H1 (cell line): ENCODE measurements around the gene MAPK1. TPM values are rescaled to one million over a fixed set of nuclear protein-coding genes. Genes with fewer than 3 reads are reported as not detected.

Experiments used
- CTCF ChIA-PET: fragments of 300-600 bp; sonication (Branson Sonifier 250); formaldehyde crosslinking; loops from one replicate; lab custom pipeline; 2021; ENCODE audit not compliant: partially characterized antibody; lab: Charles Lee
- POLR2A ChIA-PET: fragments of 300-600 bp; sonication (Branson Sonifier 250); formaldehyde crosslinking; loops from one replicate; lab custom pipeline; 2021; ENCODE audit warnings: inconsistent platforms; ENCODE audit not compliant: partially characterized antibody; lab: Charles Lee
- DNase-seq, 2 experiments: peaks; one replicate each; pipeline versions ENCODE4 v3.0.0 to v3.0.0-alpha.2; 2010 to 2022; ENCODE audit warnings: low spot score in 2 of 2, low read depth in 1 of 2, mixed read lengths in 1 of 2
- FAIRE-seq: peaks from 2 replicates; lab custom pipeline; 2011; peaks lifted over from hg19 to GRCh38; lab: Jason Lieb, UNC
- H2AFZ ChIP-seq: 2 replicates; pipeline ENCODE4 v1.8.1; 2012; ENCODE audit warnings: low read length, inconsistent platforms
- H2AK5ac ChIP-seq: 2 replicates; pipeline ENCODE4 v1.6.1; 2013; ENCODE audit warnings: low read depth, low read length
- H2BK120ac ChIP-seq: replicated peaks from 2 replicates; pipeline ENCODE3; 2013; ENCODE audit warnings: low read depth, low read length, inconsistent platforms
- H2BK12ac ChIP-seq: 2 replicates; pipeline ENCODE4 v1.6.1; 2013; ENCODE audit warnings: low read depth, low read length
- H2BK15ac ChIP-seq: 2 replicates; pipeline ENCODE4 v1.6.1; 2013; ENCODE audit warnings: low read length
- H2BK20ac ChIP-seq: 2 replicates; pipeline ENCODE4 v1.6.1; 2013; ENCODE audit warnings: low read length
- H2BK5ac ChIP-seq: 2 replicates; pipeline ENCODE4 v1.6.1; 2013; ENCODE audit warnings: low read depth, low read length
- H3K14ac ChIP-seq: 2 replicates; pipeline ENCODE4 v1.6.1; 2013; ENCODE audit warnings: inconsistent platforms; ENCODE audit not compliant: insufficient read length
- H3K18ac ChIP-seq: 2 replicates; pipeline ENCODE4 v1.6.1; 2013; ENCODE audit warnings: low read length; ENCODE audit errors: extremely low read depth
- H3K23ac ChIP-seq: 2 replicates; pipeline ENCODE4 v1.6.1; 2013; ENCODE audit warnings: inconsistent platforms; ENCODE audit not compliant: insufficient read length
- H3K23me2 ChIP-seq: 2 replicates; pipeline ENCODE4 v1.6.1; 2013; ENCODE audit warnings: low read depth, low read length
- H3K27ac ChIP-seq: 2 replicates; pipeline ENCODE4 v1.6.1; 2011; ENCODE audit warnings: low read depth, low read length, inconsistent platforms
- H3K27me3 ChIP-seq, 4 experiments: replicated peaks in 1 of 4; 1 replicate in 1 of 4; 2 replicates in 3 of 4; pipeline versions ENCODE4 v1.6.1 to v1.8.1; 2011 to 2013; ENCODE audit warnings: low read length in 3 of 4, mild to moderate bottlenecking in 3 of 4, inconsistent platforms in 2 of 4, mixed read lengths in 2 of 4, moderate library complexity in 1 of 4; ENCODE audit not compliant: control insufficient read depth in 3 of 4, insufficient read depth in 3 of 4; ENCODE audit errors: extremely low read depth in 1 of 4
- H3K36me3 ChIP-seq, 4 experiments: 2 replicates each; pipeline versions ENCODE4 v1.6.1 to v1.8.1; 2011 to 2013; ENCODE audit warnings: mild to moderate bottlenecking in 4 of 4, low read length in 3 of 4, moderate library complexity in 2 of 4, control low read depth in 1 of 4, inconsistent platforms in 1 of 4; ENCODE audit not compliant: insufficient read depth in 4 of 4, control insufficient read depth in 2 of 4
- H3K4ac ChIP-seq: replicated peaks from 2 replicates; pipeline ENCODE3; 2013; ENCODE audit warnings: low read length, low read depth, mixed read lengths, inconsistent platforms; ENCODE audit not compliant: insufficient read length
- H3K4me1 ChIP-seq, 4 experiments: replicated peaks in 1 of 4; 1 replicate in 1 of 4; 2 replicates in 3 of 4; pipeline versions ENCODE4 v1.6.1 to v1.8.1; 2011 to 2013; ENCODE audit warnings: low read length in 3 of 4, inconsistent platforms in 2 of 4, mixed read lengths in 1 of 4; ENCODE audit not compliant: insufficient read depth in 4 of 4, control insufficient read depth in 3 of 4
- H3K4me2 ChIP-seq, 2 experiments: 2 replicates each; pipeline versions ENCODE4 v1.6.1 to v1.8.1; 2011 to 2013; ENCODE audit warnings: low read depth in 2 of 2, low read length in 2 of 2, control low read depth in 1 of 2, inconsistent platforms in 1 of 2, mild to moderate bottlenecking in 1 of 2; ENCODE audit not compliant: insufficient read depth in 1 of 2
- H3K4me3 ChIP-seq, 4 experiments: fragments of 200-600, 300-600 bp in 1 of 4; sonication (generic), shearing (Covaris generic), sonication (Bioruptor Twin) in 1 of 4; 2 replicates each; pipeline versions ENCODE4 v1.5.1 to v1.8.1; 2011 to 2016; ENCODE audit warnings: low read length in 4 of 4, low read depth in 3 of 4, control low read depth in 2 of 4, inconsistent platforms in 2 of 4, mild to moderate bottlenecking in 2 of 4, mixed read lengths in 1 of 4, moderate library complexity in 1 of 4; ENCODE audit not compliant: insufficient read depth in 2 of 4; ENCODE audit errors: extremely low read depth in 1 of 4
- H3K56ac ChIP-seq: replicated peaks from 2 replicates; pipeline ENCODE3; 2013; ENCODE audit warnings: low read depth, mild to moderate bottlenecking, mixed read lengths, low read length, inconsistent platforms; ENCODE audit not compliant: insufficient read length
- H3K79me1 ChIP-seq: 2 replicates; pipeline ENCODE4 v1.6.1; 2013; ENCODE audit warnings: low read depth, low read length, control low read depth
- H3K79me2 ChIP-seq, 2 experiments: 2 replicates each; pipeline versions ENCODE4 v1.6.1 to v1.8.1; 2012 to 2013; ENCODE audit warnings: low read length in 2 of 2, mild to moderate bottlenecking in 2 of 2, inconsistent platforms in 1 of 2; ENCODE audit not compliant: insufficient read depth in 2 of 2, control insufficient read depth in 1 of 2
- H3K9ac ChIP-seq, 4 experiments: replicated peaks in 1 of 4; 1 replicate in 1 of 4; 2 replicates in 3 of 4; pipeline versions ENCODE4 v1.6.1 to v1.8.1; 2011 to 2013; ENCODE audit warnings: low read depth in 3 of 4, low read length in 3 of 4, control low read depth in 2 of 4, mild to moderate bottlenecking in 2 of 4, moderate library complexity in 2 of 4, inconsistent platforms in 1 of 4; ENCODE audit errors: extremely low read depth in 1 of 4
- H3K9me3 ChIP-seq, 2 experiments: 2 replicates each; pipeline versions ENCODE4 v1.6.1 to v1.8.1; 2012 to 2013; ENCODE audit warnings: mild to moderate bottlenecking in 2 of 2, moderate library complexity in 2 of 2, control low read depth in 1 of 2, inconsistent platforms in 1 of 2, low read depth in 1 of 2, low read length in 1 of 2, mixed read lengths in 1 of 2; ENCODE audit not compliant: insufficient read depth in 2 of 2
- H4K20me1 ChIP-seq, 2 experiments: replicated peaks in 1 of 2; 2 replicates each; pipeline versions ENCODE3 to v1.8.1; 2011 to 2013; ENCODE audit warnings: inconsistent platforms in 2 of 2, low read length in 2 of 2, mild to moderate bottlenecking in 1 of 2; ENCODE audit not compliant: insufficient read depth in 2 of 2, control insufficient read depth in 1 of 2
- H4K5ac ChIP-seq: 2 replicates; pipeline ENCODE4 v1.6.1; 2013; ENCODE audit warnings: low read length, low read depth, mixed read lengths, inconsistent platforms; ENCODE audit not compliant: insufficient read length
- H4K8ac ChIP-seq: 2 replicates; pipeline ENCODE4 v1.8.0; 2013; ENCODE audit warnings: mild to moderate bottlenecking, moderate library complexity, low read length, inconsistent platforms; ENCODE audit not compliant: insufficient read depth; ENCODE audit errors: extremely low read depth
- H4K91ac ChIP-seq: replicated peaks from 2 replicates; pipeline ENCODE3; 2013; ENCODE audit warnings: low read length, mixed read lengths, inconsistent platforms; ENCODE audit not compliant: insufficient read length
- CHD2 ChIP-seq: IDR thresholded peaks from 2 replicates; pipeline ENCODE4 v1.6.1; 2012; ENCODE audit warnings: low read length, improper control_type of control experiment
- EZH2 ChIP-seq: fragments of 200-600 bp; sonication (generic); IDR thresholded peaks from 2 replicates; pipeline ENCODE4 v1.7.1; 2012; ENCODE audit warnings: low read depth, mild to moderate bottlenecking, moderate library complexity, low read length, inconsistent platforms; ENCODE audit not compliant: severe bottlenecking
- POLR2AphosphoS5 ChIP-seq: IDR thresholded peaks from 2 replicates; pipeline ENCODE4 v1.6.1; 2011; ENCODE audit warnings: low read depth, low read length
- POU5F1 ChIP-seq: IDR thresholded peaks from 2 replicates; pipeline ENCODE4 v1.6.1; 2011; ENCODE audit warnings: low read depth, mild to moderate bottlenecking, low read length, moderate library complexity
- RBBP5 ChIP-seq: IDR thresholded peaks from 2 replicates; pipeline ENCODE4 v1.7.1; 2012; ENCODE audit warnings: low read depth, mild to moderate bottlenecking, inconsistent platforms, low read length, moderate library complexity, borderline replicate concordance
- SAP30 ChIP-seq: fragments of 300-600 bp; sonication (generic); IDR thresholded peaks from 2 replicates; pipeline ENCODE4 v1.7.1; 2012; ENCODE audit warnings: low read length, moderate library complexity, mild to moderate bottlenecking, inconsistent platforms; ENCODE audit not compliant: insufficient read depth, insufficient replicate concordance
- SIN3A ChIP-seq, 2 experiments: IDR thresholded peaks in 1 of 2; conservative IDR thresholded peaks in 1 of 2; 2 replicates each; pipeline ENCODE4 v1.6.1; 2011 to 2012; ENCODE audit warnings: low read length in 2 of 2, improper control_type of control experiment in 1 of 2, low read depth in 1 of 2, mild to moderate bottlenecking in 1 of 2
- SIRT6 ChIP-seq: IDR thresholded peaks from one replicate; pipeline ENCODE4 v1.7.1; 2012; ENCODE audit warnings: low read length, inconsistent platforms
- TAF1 ChIP-seq: IDR thresholded peaks from 2 replicates; pipeline ENCODE4 v1.6.1; 2011; ENCODE audit warnings: mild to moderate bottlenecking, low read depth, low read length
- TAF7 ChIP-seq: optimal IDR thresholded peaks from 2 replicates; pipeline ENCODE3; 2011; ENCODE audit warnings: low read depth, mild to moderate bottlenecking, inconsistent platforms, low read length, moderate library complexity, borderline replicate concordance
- WGBS, 2 experiments: shearing (Covaris generic) in 1 of 2; methylation state at CpG; one replicate each; pipeline versions ENCODE4 v1.1.6 to v1.1.7; 2013 to 2015; ENCODE audit warnings: low lambda C conversion rate in 2 of 2, mixed read lengths in 2 of 2, inconsistent platforms in 1 of 2, low coverage in 1 of 2, missing lambda C conversion rate in 1 of 2; ENCODE audit not compliant: insufficient replicate concordance in 2 of 2, insufficient coverage in 1 of 2, insufficient read length in 1 of 2; ENCODE audit errors: extremely low coverage in 1 of 2, missing lambda C conversion rate in 1 of 2; 5-methylcytosine and 5-hydroxymethylcytosine counted together
- polyA plus RNA-seq, 7 experiments: library from polyadenylated mRNA; depleted of rRNA in 3 of 7; stranded (reverse) in 5 of 7; unstranded in 2 of 7; fragments of >200 nt in 5 of 7; fragments of 200-250 nt in 2 of 7; gene quantifications; 1 replicate in 5 of 7; 2 replicates in 1 of 7; 4 replicates in 1 of 7; pipeline versions ENCODE4 v1.2.1 to v1.2.3, GENCODE V29; 2011 to 2013; ENCODE audit warnings: missing spikeins in 2 of 7, mixed read lengths in 2 of 7
- total RNA-seq: library from RNA; stranded (reverse); fragmentation: NEBNext Ultra II Directional; extraction: Animal tissue kit (Norgen Biotek cat#: 25700); gene quantifications from 2 replicates; pipeline ENCODE4 v1.2.1, GENCODE V29; 2021
- TF ChIP-seq, protein P1 (sequence below): IDR thresholded peaks from 2 replicates; pipeline ENCODE4 v1.6.1; 2012; ENCODE audit warnings: inconsistent platforms
- TF ChIP-seq, protein P2 (sequence below): IDR thresholded peaks from 2 replicates; pipeline ENCODE4 v1.6.1; 2012; ENCODE audit warnings: low read length, inconsistent platforms

The MAPK1 gene
- total and polyA plus RNA-seq, 2 of the 8 experiments (the other 6 are each of a cell fraction or from before 2014, with no cell fraction given): 28.1 to 101 TPM

DNA sequence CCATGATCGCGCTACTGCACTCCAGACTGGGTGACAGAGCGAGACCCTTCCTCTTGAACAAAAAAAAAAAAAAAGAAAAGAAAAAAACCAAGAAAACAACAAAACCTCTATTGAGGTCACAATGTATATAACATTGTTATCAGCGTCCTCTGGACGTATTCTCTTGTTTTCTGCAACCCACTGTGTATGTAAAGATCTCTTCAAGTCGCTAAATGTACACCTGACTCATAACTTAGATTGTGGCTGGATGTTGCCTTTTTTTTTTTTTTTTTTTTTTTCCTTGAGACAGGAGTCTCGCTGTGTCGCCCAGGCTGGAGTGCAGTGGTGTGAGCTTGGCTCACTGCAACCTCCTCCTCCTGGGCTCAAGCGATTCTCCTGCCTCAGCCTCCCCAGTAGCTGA lies 130.5 kb downstream of the MAPK1 start:
- ChIA-PET CTCF (no interaction called here), POLR2A (no interaction called here)
- no peak for TF ChIP-seq RBBP5
- no peak for TF ChIP-seq POLR2AphosphoS5
- no peak for TF ChIP-seq TAF1
- no peak for TF ChIP-seq CHD2
- TF ChIP-seq, protein P1, sequence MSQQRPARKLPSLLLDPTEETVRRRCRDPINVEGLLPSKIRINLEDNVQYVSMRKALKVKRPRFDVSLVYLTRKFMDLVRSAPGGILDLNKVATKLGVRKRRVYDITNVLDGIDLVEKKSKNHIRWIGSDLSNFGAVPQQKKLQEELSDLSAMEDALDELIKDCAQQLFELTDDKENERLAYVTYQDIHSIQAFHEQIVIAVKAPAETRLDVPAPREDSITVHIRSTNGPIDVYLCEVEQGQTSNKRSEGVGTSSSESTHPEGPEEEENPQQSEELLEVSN: no peak
- TF ChIP-seq, protein P2, sequence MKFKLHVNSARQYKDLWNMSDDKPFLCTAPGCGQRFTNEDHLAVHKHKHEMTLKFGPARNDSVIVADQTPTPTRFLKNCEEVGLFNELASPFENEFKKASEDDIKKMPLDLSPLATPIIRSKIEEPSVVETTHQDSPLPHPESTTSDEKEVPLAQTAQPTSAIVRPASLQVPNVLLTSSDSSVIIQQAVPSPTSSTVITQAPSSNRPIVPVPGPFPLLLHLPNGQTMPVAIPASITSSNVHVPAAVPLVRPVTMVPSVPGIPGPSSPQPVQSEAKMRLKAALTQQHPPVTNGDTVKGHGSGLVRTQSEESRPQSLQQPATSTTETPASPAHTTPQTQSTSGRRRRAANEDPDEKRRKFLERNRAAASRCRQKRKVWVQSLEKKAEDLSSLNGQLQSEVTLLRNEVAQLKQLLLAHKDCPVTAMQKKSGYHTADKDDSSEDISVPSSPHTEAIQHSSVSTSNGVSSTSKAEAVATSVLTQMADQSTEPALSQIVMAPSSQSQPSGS: no peak
- TF ChIP-seq POU5F1: no peak
- no peak for TF ChIP-seq TAF7
- no peak for TF ChIP-seq SIN3A (conservative IDR thresholded peaks at IDR 0.05 in 1 of 2, IDR thresholded peaks at IDR 0.05 in 1 of 2; ENCODE audit: low read depth in 1 of 2, low read length in 2 of 2)
- TF ChIP-seq EZH2: no peak
- no peak for TF ChIP-seq SIRT6
- no peak for TF ChIP-seq SAP30

More for the DNA sequence above, 130.5 kb downstream of the MAPK1 start:
- Histone ChIP-seq H4K20me1 (peaks cover 0 to 3% of the 10 kb centered on the region in 2 experiments), H3K23ac (no peak overlapping the region), H2BK5ac (no peak overlapping the region), H3K4me2 (no peak overlapping the region; a peak in 1 of 4 replicates), H3K27ac (no peak overlapping the region), H2BK12ac (no peak overlapping the region), H3K23me2 (peaks cover 7% of the 10 kb centered on the region; the same call in 1 of the 2 replicates), H3K14ac (no peak overlapping the region), H2BK120ac (no peak overlapping the region), H3K36me3 (no peaks in the 10 kb centered on the region), H4K5ac (no peak overlapping the region), H3K56ac (no peak overlapping the region), H3K9ac (no peak overlapping the region), H3K18ac (no peak overlapping the region), H4K8ac (no peak overlapping the region), H2BK20ac (no peak overlapping the region), H3K4ac (no peak overlapping the region), H3K4me3 (no peak overlapping the region), H3K79me1 (no peaks in the 10 kb centered on the region), H2BK15ac (no peak overlapping the region), H3K79me2 (no peaks in the 10 kb centered on the region), H4K91ac (no peak overlapping the region), H2AK5ac (no peak overlapping the region), H3K9me3 (no peaks in the 10 kb centered on the region), H2AFZ (no peak overlapping the region), H3K27me3 (peaks cover 0 to 15% (median 6%) of the 10 kb centered on the region in 4 experiments; a peak in 2 of 7 replicates), H3K4me1 (peaks cover 0 to 6% (median 3%) of the 10 kb centered on the region in 4 experiments; a peak in 3 of 7 replicates)
- 80% methylated on average over 4 of the region's 9 CpGs; no CpG with 5 or more reads in 1 of the 2 experiments for WGBS, 2 experiments
- DNase-seq: no peak
- FAIRE-seq: no peak
